A673 (cell line): Measurements from ENCODE around the gene MFNG. TPM values are rescaled to one million over a fixed set of nuclear protein-coding genes. Genes with fewer than 3 reads are reported as not detected.

Experiments used
- BruUV-seq: library from RNA; stranded (reverse); fragments of 400-500 nt; replicated peaks from 2 replicates; lab custom pipeline; 2021; lab: Mats Ljungman, UMichigan
- CTCF ChIA-PET: fragments of 300-600 bp; sonication (Branson Sonifier 250); formaldehyde crosslinking; loops from one replicate; lab custom pipeline; 2022; ENCODE audit warnings: antibody characterized with exemption; lab: Charles Lee
- POLR2A ChIA-PET: fragments of 300-600 bp; sonication (Branson Sonifier 250); formaldehyde crosslinking; loops from one replicate; lab custom pipeline; 2022; ENCODE audit warnings: antibody characterized with exemption; ENCODE audit not compliant: low non-redundant PET; lab: Charles Lee
- DNase-seq: peaks from one replicate; pipeline ENCODE4 v3.0.0-alpha.2; 2015; ENCODE audit warnings: low spot score
- H3K27ac ChIP-seq: fragments of 200-600 bp; sonication (generic); 2 replicates; pipeline ENCODE4 v1.5.1; 2016; ENCODE audit warnings: mixed run types, low read depth, mild to moderate bottlenecking, mixed read lengths, antibody characterized with exemption, low read length; ENCODE audit not compliant: poor library complexity, severe bottlenecking
- H3K27me3 ChIP-seq: fragments of 200-600 bp; sonication (generic); replicated peaks from 2 replicates; pipeline ENCODE4 v1.6.1; 2017; ENCODE audit warnings: mixed run types, low read depth, mild to moderate bottlenecking, mixed read lengths, antibody characterized with exemption, low read length; ENCODE audit not compliant: insufficient read depth, poor library complexity
- H3K36me3 ChIP-seq: fragments of 200-600 bp; sonication (generic); 2 replicates; pipeline ENCODE4 v1.6.1; 2016; ENCODE audit warnings: mixed run types, mild to moderate bottlenecking, mixed read lengths, antibody characterized with exemption, low read length; ENCODE audit not compliant: insufficient read depth, poor library complexity, severe bottlenecking
- H3K4me1 ChIP-seq: fragments of 200-600 bp; sonication (generic); 2 replicates; pipeline ENCODE4 v1.6.1; 2017; ENCODE audit warnings: mixed run types, mild to moderate bottlenecking, mixed read lengths, antibody characterized with exemption, low read length; ENCODE audit not compliant: insufficient read depth, poor library complexity, severe bottlenecking
- H3K4me3 ChIP-seq: fragments of 200-600 bp; sonication (generic); 2 replicates; pipeline ENCODE4 v1.5.1; 2016; ENCODE audit warnings: low read depth, mixed run types, mild to moderate bottlenecking, mixed read lengths, low read length; ENCODE audit not compliant: poor library complexity, severe bottlenecking
- H3K9me3 ChIP-seq: fragments of 200-600 bp; sonication (generic); 2 replicates; pipeline ENCODE4 v1.6.1; 2016; ENCODE audit warnings: mixed run types, low read depth, mild to moderate bottlenecking, mixed read lengths, antibody characterized with exemption, low read length; ENCODE audit not compliant: poor library complexity, severe bottlenecking
- EZH2 ChIP-seq: fragments of 200-600 bp; sonication (generic); IDR thresholded peaks from 2 replicates; pipeline ENCODE4 v1.6.1; 2017; ENCODE audit warnings: borderline replicate concordance, low read depth, mild to moderate bottlenecking, mixed read lengths, antibody characterized with exemption, low read length; ENCODE audit not compliant: poor library complexity, severe bottlenecking
- intact Hi-C: fragments of 100-400 bp; cut with micrococcal nuclease; formaldehyde crosslinking; loops from one replicate; pipeline ENCODE4 v1.10.0; 2022; ENCODE audit not compliant: unreplicated experiment
- total RNA-seq: library from RNA; stranded (reverse); gene quantifications from 2 replicates; pipeline ENCODE4 v1.2.3, GENCODE V29; 2021
- TF ChIP-seq, protein P1 (sequence below): fragments of 300-800, 200-600 bp; sonication (generic); conservative IDR thresholded peaks from 2 replicates; pipeline ENCODE4 v1.5.1; 2017; ENCODE audit warnings: low read depth, mild to moderate bottlenecking, antibody characterized with exemption, low read length, moderate library complexity, mixed read lengths

MFNG gene
- total RNA-seq, 1 experiment from 2014 or later: not detected

DNA sequence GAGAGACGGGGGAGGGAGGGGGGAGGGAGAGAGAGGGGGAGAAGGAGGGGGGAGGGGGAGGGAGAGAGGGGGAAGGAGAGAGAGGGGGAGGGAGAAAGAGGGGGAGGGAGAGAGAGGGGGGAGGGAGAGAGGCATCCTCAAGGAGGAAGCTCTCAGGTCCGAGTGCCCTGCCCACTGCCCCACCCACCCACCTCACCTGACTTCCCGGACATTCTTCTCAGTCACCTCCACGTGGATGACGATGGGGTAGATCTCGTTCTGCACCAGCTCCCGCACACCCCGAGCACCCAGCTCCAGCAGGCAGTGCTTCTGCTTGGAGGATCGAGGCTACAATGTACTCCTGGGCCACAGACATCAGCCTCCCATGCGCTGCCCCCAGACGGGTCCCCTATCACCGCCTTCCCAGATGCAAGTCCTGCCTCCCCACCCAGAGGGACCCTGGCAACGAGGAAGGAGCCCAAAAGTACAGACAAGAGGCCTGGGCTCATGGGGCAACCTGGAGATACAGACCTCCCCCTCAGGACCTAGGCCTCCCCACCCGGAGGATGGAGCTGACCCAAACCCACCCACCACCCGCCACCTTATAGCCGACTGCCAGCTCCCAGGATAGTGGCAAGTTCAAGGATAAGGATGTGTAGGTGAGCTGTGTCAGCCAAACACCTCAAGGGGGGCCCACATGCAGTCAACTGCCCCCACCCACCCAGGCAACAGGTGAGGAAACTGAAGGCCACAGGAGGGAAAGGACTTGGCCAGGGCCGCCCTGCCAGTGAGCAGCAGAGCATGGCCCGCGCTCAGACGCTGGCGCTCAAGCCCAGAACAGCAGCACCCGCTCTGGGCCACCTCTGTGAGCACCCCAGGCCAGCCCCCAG lies 5.6 kb upstream of the MFNG start:
- TF ChIP-seq, protein P1, sequence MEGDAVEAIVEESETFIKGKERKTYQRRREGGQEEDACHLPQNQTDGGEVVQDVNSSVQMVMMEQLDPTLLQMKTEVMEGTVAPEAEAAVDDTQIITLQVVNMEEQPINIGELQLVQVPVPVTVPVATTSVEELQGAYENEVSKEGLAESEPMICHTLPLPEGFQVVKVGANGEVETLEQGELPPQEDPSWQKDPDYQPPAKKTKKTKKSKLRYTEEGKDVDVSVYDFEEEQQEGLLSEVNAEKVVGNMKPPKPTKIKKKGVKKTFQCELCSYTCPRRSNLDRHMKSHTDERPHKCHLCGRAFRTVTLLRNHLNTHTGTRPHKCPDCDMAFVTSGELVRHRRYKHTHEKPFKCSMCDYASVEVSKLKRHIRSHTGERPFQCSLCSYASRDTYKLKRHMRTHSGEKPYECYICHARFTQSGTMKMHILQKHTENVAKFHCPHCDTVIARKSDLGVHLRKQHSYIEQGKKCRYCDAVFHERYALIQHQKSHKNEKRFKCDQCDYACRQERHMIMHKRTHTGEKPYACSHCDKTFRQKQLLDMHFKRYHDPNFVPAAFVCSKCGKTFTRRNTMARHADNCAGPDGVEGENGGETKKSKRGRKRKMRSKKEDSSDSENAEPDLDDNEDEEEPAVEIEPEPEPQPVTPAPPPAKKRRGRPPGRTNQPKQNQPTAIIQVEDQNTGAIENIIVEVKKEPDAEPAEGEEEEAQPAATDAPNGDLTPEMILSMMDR: no peak
- TF ChIP-seq EZH2: no peak
- Histone ChIP-seq H3K27ac (no peak overlapping the region), H3K4me3 (no peak overlapping the region), H3K27me3 (no peaks in the 10 kb centered on the region), H3K36me3 (no peaks in the 10 kb centered on the region), H3K9me3 (no peaks in the 10 kb centered on the region), H3K4me1 (no peaks in the 10 kb centered on the region)
- no TSS peak for BruUV-seq
- intact Hi-C loops: no loop called here
- DNase-seq: no peak
- ChIA-PET POLR2A (no interaction called here), CTCF (no interaction called here)

DNA sequence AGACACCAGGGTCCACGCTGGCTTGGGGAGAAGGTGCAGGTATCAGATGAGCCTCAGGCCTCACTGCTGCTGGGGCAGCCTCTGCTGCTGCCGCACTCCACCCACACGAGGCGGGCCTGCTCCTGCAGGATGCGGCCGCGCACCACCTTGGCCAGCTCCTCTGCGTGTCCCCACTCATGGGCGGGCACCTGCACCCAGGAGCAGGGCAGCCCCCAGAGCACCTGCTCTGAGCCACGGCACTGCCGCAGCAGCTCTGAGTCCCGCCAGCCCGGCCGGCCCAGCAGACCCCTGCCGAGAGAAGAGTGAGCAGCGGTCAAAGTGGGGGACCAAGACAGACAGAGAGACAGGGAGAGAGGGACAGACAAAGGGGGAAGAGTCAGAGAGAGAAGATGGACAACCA lies 4.9 kb upstream of the MFNG start:
- no peak overlapping the region for H3K4me3 ChIP-seq
- no peaks in the 10 kb centered on the region for H3K9me3 ChIP-seq
- peaks cover 4% of the 10 kb centered on the region for H3K4me1 ChIP-seq
- DNase-seq: no peak
- no peaks in the 10 kb centered on the region for H3K27me3 ChIP-seq
- TF ChIP-seq, protein P1: no peak
- no peak for TF ChIP-seq EZH2
- ChIA-PET POLR2A (no interaction called here), CTCF (no interaction called here)
- no TSS peak for BruUV-seq
- intact Hi-C loops: no loop called here
- no peak overlapping the region for H3K27ac ChIP-seq
- H3K36me3 ChIP-seq: no peaks in the 10 kb centered on the region

DNA sequence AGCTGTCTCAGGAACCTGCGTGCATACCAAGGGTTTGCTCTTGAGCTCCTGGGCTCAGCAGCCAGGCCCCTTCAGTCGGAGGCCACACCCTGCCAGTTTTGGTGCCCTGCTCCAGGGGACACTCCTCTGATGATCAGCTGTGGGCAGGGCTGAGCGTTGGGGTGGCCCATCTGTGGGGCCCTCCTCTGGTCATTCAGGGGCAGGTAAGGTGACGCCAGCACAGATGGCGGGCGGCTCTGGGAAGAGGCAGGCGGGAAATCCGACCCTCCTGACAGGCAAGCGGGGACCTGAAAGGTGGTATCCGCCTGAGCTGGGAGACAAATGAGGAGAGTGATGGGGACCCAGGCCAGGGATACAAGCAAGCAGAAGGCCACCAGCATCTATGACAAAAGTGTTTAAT lies 3.8 kb upstream of the MFNG start:
- Histone ChIP-seq H3K4me1 (peaks cover 4% of the 10 kb centered on the region), H3K4me3 (no peak overlapping the region), H3K27ac (no peak overlapping the region), H3K9me3 (no peaks in the 10 kb centered on the region), H3K27me3 (no peaks in the 10 kb centered on the region), H3K36me3 (no peaks in the 10 kb centered on the region)
- no TSS peak for BruUV-seq
- TF ChIP-seq, protein P1: no peak
- no peak for TF ChIP-seq EZH2
- DNase-seq: no peak
- intact Hi-C loops: no loop called here
- ChIA-PET POLR2A (no interaction called here), CTCF (interaction anchor here (0.6 kb wide), 1 partner anchor 525 kb away, joined by 3 read pairs; no protein-coding TSS in a partner anchor)
